GM21447 (cell line): Measurements from ENCODE around the gene EVL.
"Not testable (repeated sequence)": the region's sequence is repeated elsewhere in the genome, so short reads cannot be mapped to it uniquely, and the experiment has no call there.

ENCODE experiments used
- ATAC-seq: cut with Tn5 transposase; IDR thresholded peaks from one replicate; pipeline ENCODE4 v1.9.1; 2021; ENCODE audit not compliant: unreplicated experiment

EVL gene

GRCh38 chr14:100065111-100065871, at the start of gene EVL:
EVL (plus strand) TSS chr14:100065422; CDS start chr14:100065501, 79 bp downstream.
- ATAC-seq = peak; percentile 48

- no peak for ATAC-seq
Observed at GRCh38 chr14:100017553-100017952, 47.7 kb upstream of the EVL start.

GRCh38 chr14:100018054-100018453, 47.2 kb upstream of the EVL start:
- no peak for ATAC-seq

GRCh38 chr14:100018482-100018881, 46.7 kb upstream of the EVL start:
- ATAC-seq = no peak

- no peak for ATAC-seq
Observed at GRCh38 chr14:100019156-100019744, 46.0 kb upstream of the EVL start.

- no peak for ATAC-seq
Observed at GRCh38 chr14:100020629-100021028, 44.6 kb upstream of the EVL start.

- ATAC-seq = no peak
Observed at GRCh38 chr14:100022772-100023451, 42.3 kb upstream of the EVL start.

- no peak for ATAC-seq
Observed at GRCh38 chr14:100025111-100025510, 40.1 kb upstream of the EVL start.

- ATAC-seq = no peak
Observed at GRCh38 chr14:100027771-100028490, 37.3 kb upstream of the EVL start.

GRCh38 chr14:100028990-100029677, 36.1 kb upstream of the EVL start:
- no peak for ATAC-seq

- not testable (repeated sequence) for ATAC-seq
Observed at GRCh38 chr14:100030006-100030405, 35.2 kb upstream of the EVL start.

GRCh38 chr14:100030452-100031153, 34.6 kb upstream of the EVL start:
- no peak for ATAC-seq

- no peak for ATAC-seq
Observed at GRCh38 chr14:100031506-100032281, 33.5 kb upstream of the EVL start.

GRCh38 chr14:100032738-100033137, 32.5 kb upstream of the EVL start:
- ATAC-seq = no peak

GRCh38 chr14:100033347-100034075, 31.7 kb upstream of the EVL start:
- no peak for ATAC-seq

- no peak for ATAC-seq
Observed at GRCh38 chr14:100034468-100034867, 30.8 kb upstream of the EVL start.

GRCh38 chr14:100034961-100035500, 30.2 kb upstream of the EVL start:
- ATAC-seq = no peak

- ATAC-seq = no peak
Observed at GRCh38 chr14:100035700-100036099, 29.5 kb upstream of the EVL start.

- no peak for ATAC-seq
Observed at GRCh38 chr14:100037353-100037752, 27.9 kb upstream of the EVL start.
